Transverse colon (tissue), 4 donors: ENCODE data around the gene TBCD. TPM values are rescaled to one million over a fixed set of nuclear protein-coding genes. Genes with fewer than 3 reads are reported as not detected.

Source experiments
- DNase-seq: peaks from one replicate; pipeline ENCODE4 v3.0.0-alpha.2; 2019
- H3K27ac ChIP-seq, 4 donors: fragments of 200-600 bp; sonication (generic); 2 replicates each; pipeline ENCODE4 v1.5.1; 2016 to 2018; ENCODE audit warnings: inconsistent platforms in 4 of 4
- H3K27me3 ChIP-seq: fragments of 200-600 bp; sonication (generic); 2 replicates; pipeline ENCODE4 v1.5.1; 2017; ENCODE audit warnings: inconsistent platforms
- H3K36me3 ChIP-seq, 4 donors: fragments of 200-600 bp; sonication (generic); 2 replicates each; pipeline ENCODE4 v1.5.1; 2017 to 2019; ENCODE audit warnings: inconsistent platforms in 4 of 4
- H3K4me1 ChIP-seq, 4 donors: fragments of 200-600 bp; sonication (generic); 2 replicates each; pipeline ENCODE4 v1.5.1; 2017 to 2020; ENCODE audit warnings: inconsistent platforms in 4 of 4
- H3K4me3 ChIP-seq, 4 donors: fragments of 200-600 bp; sonication (generic); 1 replicate in 1 of 4; 2 replicates in 3 of 4; pipeline versions ENCODE4 v1.5.1 to v1.6.1; 2017 to 2019; ENCODE audit warnings: inconsistent platforms in 4 of 4
- H3K9me3 ChIP-seq, 2 donors: fragments of 200-600 bp; sonication (generic); 2 replicates each; pipeline ENCODE4 v1.5.1; 2017 to 2019; ENCODE audit warnings: inconsistent platforms in 2 of 2
- EP300 ChIP-seq: sonication (generic); formaldehyde crosslinking; IDR thresholded peaks from one replicate; pipeline ENCODE4 v1.6.1; 2017; ENCODE audit warnings: antibody characterized with exemption, low read depth
- POLR2A ChIP-seq: fragments of 450-650 bp; IDR thresholded peaks from one replicate; pipeline ENCODE4 v1.6.1; 2016; ENCODE audit warnings: antibody characterized with exemption, mild to moderate bottlenecking, moderate library complexity
- POLR2AphosphoS5 ChIP-seq, 3 donors: sonication (generic); formaldehyde crosslinking; IDR thresholded peaks; one replicate each; pipeline ENCODE4 v1.6.1; 2016; ENCODE audit warnings: antibody characterized with exemption in 3 of 3
- WGBS, 2 donors: methylation state at CpG; one replicate each; pipeline ENCODE4 v1.1.5; 2018; ENCODE audit warnings: low coverage in 1 of 2; 5-methylcytosine and 5-hydroxymethylcytosine counted together
- in situ Hi-C, 4 donors: fragments of 200-750 bp; cut with MboI; loops; one replicate each; pipeline versions ENCODE4 v1.15.0 to v1.15.1; 2017; ENCODE audit warnings: low sequenced_read_pairs in 3 of 4, low pct_ligation_motif_present in 1 of 4, low pct_unique_long_range_greater_than_20kb in 1 of 4
- intact Hi-C: fragments of 100-400 bp; cut with DNase I; formaldehyde crosslinking; loops from one replicate; pipeline ENCODE4 v1.15.1; 2023; ENCODE audit warnings: low total_unique reads
- total RNA-seq, 4 donors: library from RNA; depleted of rRNA; stranded (reverse); fragments of >200 nt; gene quantifications; one replicate each; pipeline ENCODE4 v1.1.0, GENCODE V29; 2016
- TF ChIP-seq, protein P1 (sequence below), 5 experiments: fragments of 200-600 bp in 3 of 5; fragments of 450-650 bp in 2 of 5; sonication (generic) in 3 of 5; IDR thresholded peaks; 1 replicate in 2 of 5; 2 replicates in 3 of 5; pipeline ENCODE4 v1.5.1; 2016 to 2017; ENCODE audit warnings: antibody characterized with exemption in 5 of 5, inconsistent platforms in 3 of 5, mild to moderate bottlenecking in 2 of 5, moderate library complexity in 1 of 5

The TBCD gene
- total RNA-seq, 4 donors from 2014 or later, result 38.6 to 104 (median 39.8) TPM

DNA sequence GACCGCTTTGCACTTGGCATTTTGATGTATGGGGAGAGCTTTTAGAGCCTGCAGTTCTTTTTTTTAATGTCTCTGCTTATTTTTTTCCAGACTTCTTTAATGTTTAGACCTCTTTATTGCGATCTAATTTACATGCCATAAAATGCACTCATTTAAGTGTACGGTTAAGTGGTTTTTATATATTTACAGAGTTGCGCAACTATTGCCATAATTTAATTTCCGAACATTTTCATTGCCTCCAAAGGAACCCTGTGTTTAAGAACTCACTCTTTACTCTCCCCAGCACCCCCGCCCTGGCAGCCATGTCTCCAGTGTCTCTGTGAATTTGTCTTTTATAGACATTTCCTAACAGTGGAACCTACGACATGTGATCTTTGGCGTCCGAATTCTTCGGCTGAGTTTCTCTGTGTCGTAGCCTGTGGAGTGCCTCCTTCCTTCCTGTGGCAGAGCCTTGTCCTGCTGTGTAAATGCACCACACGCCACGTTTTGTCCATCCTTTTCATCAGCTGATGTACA is 64.0 kb downstream of the TBCD start:
- 53 to 54% methylated on average over 10 to 13 of the region's 13 CpGs for WGBS, 2 donors
- Histone ChIP-seq H3K9me3 (peaks cover 0 to 8% of the 10 kb centered on the region in 2 donors), H3K27me3 (no peaks in the 10 kb centered on the region), H3K4me3 (no peak overlapping the region), H3K36me3 (peaks cover 0 to 7% (median 0%) of the 10 kb centered on the region in 4 donors), H3K27ac (peak overlapping the region in 3 of 4 donors; percentile 40 to 67 (median 64)), H3K4me1 (peaks cover 0 to 18% (median 14%) of the 10 kb centered on the region in 4 donors)
- no peak for TF ChIP-seq POLR2AphosphoS5 (IDR thresholded peaks at IDR 0.05)
- TF ChIP-seq POLR2A, result no peak
- TF ChIP-seq, protein P1, sequence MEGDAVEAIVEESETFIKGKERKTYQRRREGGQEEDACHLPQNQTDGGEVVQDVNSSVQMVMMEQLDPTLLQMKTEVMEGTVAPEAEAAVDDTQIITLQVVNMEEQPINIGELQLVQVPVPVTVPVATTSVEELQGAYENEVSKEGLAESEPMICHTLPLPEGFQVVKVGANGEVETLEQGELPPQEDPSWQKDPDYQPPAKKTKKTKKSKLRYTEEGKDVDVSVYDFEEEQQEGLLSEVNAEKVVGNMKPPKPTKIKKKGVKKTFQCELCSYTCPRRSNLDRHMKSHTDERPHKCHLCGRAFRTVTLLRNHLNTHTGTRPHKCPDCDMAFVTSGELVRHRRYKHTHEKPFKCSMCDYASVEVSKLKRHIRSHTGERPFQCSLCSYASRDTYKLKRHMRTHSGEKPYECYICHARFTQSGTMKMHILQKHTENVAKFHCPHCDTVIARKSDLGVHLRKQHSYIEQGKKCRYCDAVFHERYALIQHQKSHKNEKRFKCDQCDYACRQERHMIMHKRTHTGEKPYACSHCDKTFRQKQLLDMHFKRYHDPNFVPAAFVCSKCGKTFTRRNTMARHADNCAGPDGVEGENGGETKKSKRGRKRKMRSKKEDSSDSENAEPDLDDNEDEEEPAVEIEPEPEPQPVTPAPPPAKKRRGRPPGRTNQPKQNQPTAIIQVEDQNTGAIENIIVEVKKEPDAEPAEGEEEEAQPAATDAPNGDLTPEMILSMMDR (IDR thresholded peaks at IDR 0.05), result no peak
- TF ChIP-seq EP300, result no peak
- in situ Hi-C loops, result no loop called here
- intact Hi-C loops, result no loop called here
- DNase-seq, result peak; percentile 58

DNA sequence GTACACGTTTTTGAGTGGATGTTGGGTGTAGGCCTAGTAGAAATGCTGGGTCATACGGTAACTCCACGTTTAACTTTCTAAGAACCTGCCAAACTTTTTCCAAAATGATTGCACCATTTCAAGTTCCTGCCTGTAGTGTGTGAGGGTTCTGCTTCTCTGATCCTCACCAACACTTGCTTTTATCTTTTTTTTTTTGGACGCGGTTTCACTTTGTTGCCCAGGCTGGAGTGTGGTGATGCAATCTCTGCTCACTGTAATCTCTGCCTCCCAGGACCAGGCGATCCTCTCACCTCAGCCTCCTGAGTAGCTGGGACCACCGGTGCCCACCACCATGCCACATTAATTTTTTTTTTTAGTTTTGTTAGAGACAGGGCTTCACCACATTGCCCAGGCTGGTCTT is 64.5 kb downstream of the TBCD start:
- Histone ChIP-seq H3K4me1 (peaks cover 0 to 18% (median 14%) of the 10 kb centered on the region in 4 donors), H3K27me3 (no peaks in the 10 kb centered on the region), H3K4me3 (no peak overlapping the region), H3K36me3 (peaks cover 0 to 7% (median 0%) of the 10 kb centered on the region in 4 donors), H3K27ac (peak overlapping the region in 2 of 4 donors; percentile 40 to 64), H3K9me3 (peaks cover 0 to 8% of the 10 kb centered on the region in 2 donors)
- TF ChIP-seq, protein P1 (IDR thresholded peaks at IDR 0.05), result no peak
- TF ChIP-seq POLR2A, result no peak
- in situ Hi-C loops (no loop called here), intact Hi-C loops (no loop called here)
- WGBS, 2 donors, result 67 to 70% methylated on average over 6 to 7 of the region's 7 CpGs
- DNase-seq, result no peak

DNA sequence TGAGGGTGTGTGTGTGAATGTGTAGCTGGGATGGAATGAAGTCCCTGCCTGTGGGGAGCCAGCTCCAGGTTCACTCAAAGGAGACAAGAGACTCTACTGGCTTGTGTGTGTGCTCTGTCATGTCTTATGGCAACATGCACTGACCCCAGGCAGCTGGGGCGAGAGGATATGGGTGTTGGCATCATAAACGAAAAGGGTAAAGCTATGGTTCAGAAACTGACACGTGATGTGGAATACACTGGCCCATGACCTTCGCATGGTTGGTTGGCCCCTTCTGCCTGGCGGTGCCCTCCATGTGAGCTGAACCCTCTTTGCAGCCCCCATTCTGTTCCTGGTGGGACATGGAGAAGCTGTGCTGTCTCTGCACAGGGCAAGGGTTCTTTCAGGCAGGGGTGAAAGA is 66.1 kb downstream of the TBCD start:
- Histone ChIP-seq H3K9me3 (peaks cover 0 to 8% of the 10 kb centered on the region in 2 donors), H3K4me1 (peaks cover 0 to 18% (median 14%) of the 10 kb centered on the region in 4 donors), H3K4me3 (no peak overlapping the region), H3K27ac (no peak overlapping the region), H3K27me3 (no peaks in the 10 kb centered on the region), H3K36me3 (peaks cover 0 to 7% (median 0%) of the 10 kb centered on the region in 4 donors)
- intact Hi-C loops (no loop called here), in situ Hi-C loops (no loop called here)
- TF ChIP-seq EP300, result no peak
- TF ChIP-seq POLR2A, result no peak
- no peak for TF ChIP-seq POLR2AphosphoS5 (IDR thresholded peaks at IDR 0.05)
- TF ChIP-seq, protein P1 (IDR thresholded peaks at IDR 0.05), result no peak
- WGBS, 2 donors, result 90 to 94% methylated on average over 2 to 5 of the region's 5 CpGs
- no peak for DNase-seq

DNA sequence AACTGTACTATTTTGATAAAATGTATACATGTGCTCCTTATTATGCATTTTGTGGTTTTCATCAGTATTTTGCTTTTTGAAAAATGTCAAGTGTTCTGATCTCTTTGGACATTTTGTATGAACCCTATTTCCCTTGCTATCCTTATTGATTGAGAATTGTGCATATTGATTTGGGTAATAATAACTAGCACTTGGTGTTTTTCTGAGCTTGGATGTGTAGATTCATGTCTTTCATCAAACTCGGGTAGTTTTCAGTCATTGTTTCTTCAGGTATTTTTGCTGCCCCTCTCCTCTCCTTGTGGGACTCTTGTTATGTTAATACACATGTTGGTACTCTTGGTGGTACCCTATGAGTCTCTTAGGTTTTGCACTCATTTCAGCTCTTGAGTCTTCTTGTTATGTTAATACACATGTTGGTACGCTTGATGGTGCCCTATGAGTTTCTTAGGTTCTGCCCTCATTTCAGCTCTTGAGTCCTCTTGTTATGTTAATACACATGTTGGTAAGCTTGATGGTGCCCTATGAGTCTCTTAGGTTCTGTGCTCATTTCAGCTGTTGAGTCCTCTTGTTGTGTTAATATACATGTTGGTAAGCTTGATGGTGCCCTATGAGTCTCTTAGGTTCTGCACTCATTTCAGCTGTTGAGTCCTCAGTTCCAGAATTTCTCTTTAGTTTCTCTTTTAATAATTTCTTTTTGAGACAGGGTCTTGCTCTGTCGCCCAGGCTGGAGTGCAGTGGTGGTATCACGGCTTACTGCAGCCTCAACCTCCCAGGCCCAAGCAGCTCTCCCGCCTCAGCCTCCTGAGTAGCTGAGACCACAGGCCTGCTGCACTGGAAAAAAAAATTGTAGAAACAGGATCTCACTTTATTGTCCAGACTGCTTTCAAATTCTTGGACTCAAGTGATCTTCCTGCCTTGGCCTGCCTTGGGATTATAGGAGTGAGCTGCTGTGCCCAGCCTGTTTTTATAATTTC is 68.7 kb downstream of the TBCD start:
- Histone ChIP-seq H3K4me3 (no peak overlapping the region), H3K27ac (no peak overlapping the region), H3K36me3 (peaks cover 0 to 7% (median 0%) of the 10 kb centered on the region in 4 donors), H3K4me1 (peaks cover 0 to 8% (median 3%) of the 10 kb centered on the region in 4 donors), H3K27me3 (no peaks in the 10 kb centered on the region), H3K9me3 (peaks cover 0 to 8% of the 10 kb centered on the region in 2 donors)
- WGBS, 2 donors, result 90 to 94% methylated on average over 2 to 5 of the region's 5 CpGs
- in situ Hi-C loops, result no loop called here
- TF ChIP-seq POLR2A (no peak), EP300 (no peak), POLR2AphosphoS5 (IDR thresholded peaks at IDR 0.05) (no peak)
- TF ChIP-seq, protein P1 (IDR thresholded peaks at IDR 0.05), result no peak
- intact Hi-C loops, result no loop called here
- DNase-seq, result no peak
